HEK293T (cell line): Measurements from ENCODE around the gene TSGA10.
"Not testable (repeated sequence)": the region's sequence is repeated elsewhere in the genome, so short reads cannot be mapped to it uniquely, and the experiment has no call there.

Source experiments
- CTCF ChIA-PET: fragments of 350-600 bp; formaldehyde crosslinking; extraction: SDS; loops from one replicate; lab custom pipeline; 2021; ENCODE audit warnings: antibody characterized with exemption, inconsistent platforms; lab: Yijun Ruan, JAX
- POLR2A ChIA-PET: fragments of 350-600 bp; formaldehyde crosslinking; extraction: SDS; loops from one replicate; lab custom pipeline; 2020; ENCODE audit warnings: antibody characterized with exemption, inconsistent platforms; lab: Yijun Ruan, JAX
- DNase-seq: peaks from one replicate; pipeline ENCODE4 v3.0.0; 2012; ENCODE audit warnings: mixed read lengths; ENCODE audit errors: extremely low spot score
- ARNT ChIP-seq: fragments of 450-650 bp; IDR thresholded peaks from 2 replicates; pipeline ENCODE4 v1.6.1; 2017; ENCODE audit warnings: mild to moderate bottlenecking
- BHLHE40 ChIP-seq: fragments of 450-650 bp; IDR thresholded peaks from 2 replicates; pipeline ENCODE4 v1.6.1; 2016; ENCODE audit warnings: mild to moderate bottlenecking, moderate library complexity, borderline replicate concordance
- CTBP1 ChIP-seq: fragments of 450-650 bp; IDR thresholded peaks from 2 replicates; pipeline ENCODE4 v1.6.1; 2016; ENCODE audit warnings: borderline replicate concordance
- ELF4 ChIP-seq: fragments of 450-650 bp; IDR thresholded peaks from 2 replicates; pipeline ENCODE4 v1.6.1; 2017; ENCODE audit warnings: antibody characterized with exemption
- FOXA1 ChIP-seq: fragments of 450-650 bp; IDR thresholded peaks from 2 replicates; pipeline ENCODE4 v1.6.1; 2016; ENCODE audit warnings: mild to moderate bottlenecking
- FOXK2 ChIP-seq: fragments of 450-650 bp; IDR thresholded peaks from 2 replicates; pipeline ENCODE4 v1.6.1; 2016; ENCODE audit warnings: mild to moderate bottlenecking
- FOXM1 ChIP-seq: fragments of 450-650 bp; IDR thresholded peaks from 2 replicates; pipeline ENCODE4 v1.6.1; 2017; ENCODE audit warnings: mild to moderate bottlenecking, borderline replicate concordance
- HDGF ChIP-seq: fragments of 450-650 bp; IDR thresholded peaks from 2 replicates; pipeline ENCODE4 v1.6.1; 2017; ENCODE audit warnings: antibody characterized with exemption, borderline replicate concordance
- L3MBTL2 ChIP-seq: fragments of 450-650 bp; conservative IDR thresholded peaks from 2 replicates; pipeline ENCODE4 v1.6.1; 2016; ENCODE audit warnings: mild to moderate bottlenecking
- LEF1 ChIP-seq: fragments of 450-650 bp; IDR thresholded peaks from 2 replicates; pipeline ENCODE4 v1.6.1; 2017; ENCODE audit warnings: mild to moderate bottlenecking, borderline replicate concordance
- NFRKB ChIP-seq: fragments of 450-650 bp; IDR thresholded peaks from 2 replicates; pipeline ENCODE4 v1.6.1; 2016; ENCODE audit warnings: mild to moderate bottlenecking, moderate library complexity
- PKNOX1 ChIP-seq: fragments of 450-650 bp; IDR thresholded peaks from 2 replicates; pipeline ENCODE4 v1.6.1; 2016
- SP1 ChIP-seq: fragments of 450-650 bp; IDR thresholded peaks from 2 replicates; pipeline ENCODE4 v1.6.1; 2017
- SUZ12 ChIP-seq: fragments of 450-650 bp; IDR thresholded peaks from 2 replicates; pipeline ENCODE4 v1.6.1; 2016; ENCODE audit warnings: mild to moderate bottlenecking
- TARDBP ChIP-seq: fragments of 450-650 bp; IDR thresholded peaks from 2 replicates; pipeline ENCODE4 v1.6.1; 2016
- ZNF384 ChIP-seq: fragments of 450-650 bp; IDR thresholded peaks from 2 replicates; pipeline ENCODE4 v1.6.1; 2016

The TSGA10 gene

DNA sequence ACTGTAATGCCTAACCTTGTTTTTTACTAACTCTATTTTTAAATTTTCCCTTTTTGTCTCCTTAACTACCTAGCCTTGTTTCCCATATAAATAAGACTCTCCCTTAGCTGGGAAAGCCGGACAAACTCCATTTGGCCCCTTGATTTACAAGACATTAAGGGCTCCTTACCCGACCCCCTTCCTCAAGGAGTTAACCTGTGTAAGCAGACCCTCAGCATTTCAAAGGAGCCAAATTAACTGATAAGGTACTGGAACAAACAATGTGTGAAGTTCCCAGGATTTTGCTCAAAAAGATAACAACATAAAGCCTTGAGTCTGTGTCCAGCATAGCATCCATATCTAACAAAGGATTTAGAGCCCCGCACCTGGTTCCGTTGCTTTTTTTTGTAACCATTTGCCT is 72.9 kb downstream of the TSGA10 start:
- TF ChIP-seq BHLHE40, result no peak
- no peak for TF ChIP-seq ELF4
- TF ChIP-seq L3MBTL2, result no peak
- no peak for TF ChIP-seq FOXK2
- TF ChIP-seq HDGF, result no peak
- TF ChIP-seq SUZ12, result no peak
- TF ChIP-seq FOXA1, result no peak
- no peak for TF ChIP-seq CTBP1
- no peak for TF ChIP-seq LEF1
- TF ChIP-seq ZNF384, result no peak
- no peak for TF ChIP-seq SP1
- TF ChIP-seq TARDBP, result no peak
- TF ChIP-seq PKNOX1, result no peak
- no peak for TF ChIP-seq FOXM1
- TF ChIP-seq NFRKB, result no peak
- no peak for TF ChIP-seq ARNT
- POLR2A ChIA-PET, result no interaction called here
- no peak for DNase-seq
- CTCF ChIA-PET, result no interaction called here

GRCh38 chr2:99079226-99079625 is 75.5 kb downstream of the TSGA10 start:
- TF ChIP-seq SUZ12 (no peak), ARNT (no peak), BHLHE40 (no peak), ZNF384 (no peak), NFRKB (no peak), FOXA1 (no peak), SP1 (no peak), HDGF (no peak), LEF1 (no peak), FOXK2 (no peak), ELF4 (no peak), CTBP1 (no peak), L3MBTL2 (no peak), TARDBP (no peak), PKNOX1 (no peak), FOXM1 (no peak)
- DNase-seq, result no peak
- ChIA-PET POLR2A (no interaction called here), CTCF (no interaction called here)

DNA sequence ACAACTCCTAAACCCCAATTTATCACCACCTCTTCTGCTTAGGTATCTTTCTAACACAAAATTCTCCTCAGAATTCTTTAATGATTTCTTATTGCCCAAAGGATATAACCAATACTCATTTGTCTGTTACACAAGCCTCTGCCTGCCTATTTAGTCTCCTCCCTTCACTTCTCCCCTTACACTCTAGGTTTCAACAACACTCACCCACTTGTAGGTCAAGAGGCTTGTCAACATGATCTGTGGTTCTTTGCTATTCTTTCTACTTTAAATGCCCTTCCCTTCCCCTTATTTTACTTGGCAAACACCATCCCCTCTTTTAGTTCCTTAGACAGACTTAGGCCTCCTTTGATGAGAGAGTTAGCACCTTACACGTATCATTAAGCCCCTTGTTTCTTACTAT is 82.2 kb downstream of the TSGA10 start:
- TF ChIP-seq BHLHE40 (no peak), HDGF (no peak), ZNF384 (no peak), CTBP1 (no peak), ARNT (no peak), SUZ12 (no peak), L3MBTL2 (no peak), FOXK2 (no peak), SP1 (no peak)
- ChIA-PET POLR2A (no interaction called here), CTCF (no interaction called here)
- DNase-seq, result no peak

DNA sequence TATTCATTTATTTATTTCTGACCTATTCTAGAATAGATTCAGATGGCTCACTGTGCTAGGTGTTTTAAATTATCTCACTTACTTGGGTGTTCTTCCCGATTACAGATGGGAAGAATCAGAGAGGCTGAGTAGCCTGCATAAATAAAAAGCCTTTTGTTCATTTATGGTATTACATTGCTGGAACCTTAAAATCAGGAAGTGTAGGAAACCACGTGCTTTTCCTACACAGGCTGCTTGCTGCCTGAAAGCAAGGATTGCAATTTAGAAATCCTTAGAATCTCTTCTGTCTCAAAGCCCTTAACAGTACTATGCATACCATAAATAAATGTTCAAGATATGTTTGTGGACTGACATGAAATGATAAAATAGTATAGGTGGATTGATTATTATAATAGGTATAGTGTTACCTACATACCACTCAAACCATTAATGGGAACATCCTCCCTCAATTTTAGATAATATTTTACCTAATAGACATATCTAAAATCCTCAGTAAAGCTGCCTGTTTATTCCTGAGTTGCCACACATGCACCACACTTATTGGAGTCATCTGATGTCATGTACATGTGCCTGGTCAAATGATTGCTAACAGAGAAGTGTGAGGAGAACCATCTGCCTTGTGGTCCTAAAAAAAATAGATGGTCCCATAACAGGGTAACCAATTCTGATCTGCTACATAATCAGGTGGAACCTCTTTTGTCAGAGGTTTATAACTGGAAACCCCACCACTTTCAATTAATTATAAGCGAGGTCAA is 86.7 kb downstream of the TSGA10 start:
- TF ChIP-seq FOXM1 (no peak), CTBP1 (no peak), FOXK2 (no peak), NFRKB (no peak), ZNF384 (no peak), TARDBP (no peak), L3MBTL2 (no peak), SP1 (no peak), ELF4 (no peak)
- CTCF ChIA-PET, result interaction anchor here (2.4 kb wide), 1 partner anchor 419 kb away, joined by 10 read pairs; no protein-coding TSS in a partner anchor
- POLR2A ChIA-PET, result no interaction called here
- no peak for DNase-seq

DNA sequence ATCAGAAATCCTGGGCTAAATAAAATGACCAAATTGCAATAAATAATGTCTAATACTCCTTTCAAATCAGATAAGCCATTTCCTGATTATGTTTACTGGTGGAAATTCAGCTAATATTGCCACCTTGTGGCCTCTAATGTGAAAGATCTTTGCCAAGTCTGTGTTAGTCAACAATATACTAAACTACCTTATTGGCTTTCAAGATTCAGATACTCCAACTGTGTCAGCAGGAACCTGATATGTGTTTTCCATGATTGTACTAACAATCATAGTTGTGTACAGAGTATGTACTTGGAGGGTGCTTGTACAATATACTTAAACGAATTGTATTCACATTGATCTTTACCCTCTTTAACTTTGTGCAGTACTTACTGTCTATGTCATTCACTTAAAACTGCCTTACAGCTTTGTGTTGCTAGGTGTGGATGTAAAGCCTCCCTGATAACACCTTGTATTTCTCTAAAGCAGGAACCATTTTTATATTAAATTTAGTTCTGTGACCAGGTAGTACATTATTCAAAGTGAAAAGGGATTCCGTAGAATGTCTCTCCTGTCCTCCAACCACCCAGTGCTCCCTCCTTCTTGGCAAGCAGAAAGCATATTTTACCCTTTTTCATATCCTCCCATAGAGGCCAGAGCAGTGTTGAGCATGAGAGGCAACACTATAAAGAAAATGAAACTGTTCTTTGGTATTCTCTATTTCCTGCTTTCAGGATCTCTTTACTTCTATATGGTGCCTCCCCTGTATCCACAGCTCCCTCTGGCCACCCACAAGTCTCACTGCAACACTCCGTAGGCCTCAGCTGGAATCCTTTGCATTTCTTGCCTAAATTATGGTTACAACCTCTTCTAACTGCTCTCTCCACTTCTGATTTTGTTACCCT is 88.4 kb downstream of the TSGA10 start:
- TF ChIP-seq ARNT (no peak), HDGF (no peak), SP1 (no peak), PKNOX1 (no peak), FOXK2 (no peak), SUZ12 (no peak), ZNF384 (no peak), FOXA1 (no peak), L3MBTL2 (no peak)
- ChIA-PET POLR2A (interaction anchor here (1.2 kb wide), 1 partner anchor 114 kb away, joined by 3 read pairs; no protein-coding TSS in a partner anchor), CTCF (interaction anchor here (2.4 kb wide), 1 partner anchor 417 kb away, joined by 10 read pairs; no protein-coding TSS in a partner anchor)
- DNase-seq, result peak; percentile 31

GRCh38 chr2:99049187-99049586 is 105.6 kb downstream of the TSGA10 start:
- POLR2A ChIA-PET, DNase-seq, CTCF ChIA-PET: not testable (repeated sequence)

GRCh38 chr2:99040736-99041300 is 113.9 kb downstream of the TSGA10 start:
- POLR2A ChIA-PET, DNase-seq, CTCF ChIA-PET: not testable (repeated sequence)
